Adrenal gland (tissue), 12 donors: ENCODE results near the gene TMEM115. TPM values are rescaled to one million over a fixed set of nuclear protein-coding genes. Genes with fewer than 3 reads are reported as not detected.

Source experiments
- DNase-seq, 7 donors: peaks; one replicate each; pipeline ENCODE4 v3.0.0-alpha.2; 2019 to 2020
- H3K27ac ChIP-seq, 5 donors: fragments of 200-600 bp; sonication (generic) in 4 of 5; 1 replicate in 3 of 5; 2 replicates in 2 of 5; pipeline versions ENCODE4 v1.5.1 to v1.8.0; 2016 to 2020; ENCODE audit warnings: mild to moderate bottlenecking in 1 of 5
- H3K27me3 ChIP-seq: fragments of 200-600 bp; 2 replicates; pipeline ENCODE4 v1.8.0; 2021
- H3K36me3 ChIP-seq, 2 donors: fragments of 200-600 bp; replicated peaks in 1 of 2; 1 replicate in 1 of 2; 2 replicates in 1 of 2; pipeline versions ENCODE4 v1.5.1 to v1.8.0; 2018 to 2022
- H3K4me1 ChIP-seq, 2 donors: fragments of 200-600 bp; replicated peaks in 1 of 2; 1 replicate in 1 of 2; 2 replicates in 1 of 2; pipeline versions ENCODE4 v1.5.1 to v1.8.0; 2018 to 2021
- H3K4me3 ChIP-seq, 4 donors: fragments of 200-600 bp; sonication (generic) in 3 of 4; one replicate each; pipeline ENCODE4 v1.5.1; 2016 to 2018
- H3K9me3 ChIP-seq, 3 donors: fragments of 200-600 bp; sonication (generic) in 1 of 3; replicated peaks in 1 of 3; 1 replicate in 2 of 3; 2 replicates in 1 of 3; pipeline versions ENCODE4 v1.5.1 to v1.8.0; 2016 to 2021
- CTCF ChIP-seq, 6 experiments: fragments of 450-650 bp in 4 of 6; fragments of 200-600 bp in 2 of 6; sonication (generic) in 1 of 6; IDR thresholded peaks; 1 replicate in 5 of 6; 2 replicates in 1 of 6; pipeline versions ENCODE4 v1.5.1 to v1.8.0; 2016 to 2021; ENCODE audit warnings: antibody characterized with exemption in 6 of 6, mild to moderate bottlenecking in 2 of 6, moderate library complexity in 1 of 6
- POLR2A ChIP-seq, 2 donors: fragments of 450-650 bp; IDR thresholded peaks; one replicate each; pipeline ENCODE4 v1.6.1; 2017; ENCODE audit warnings: antibody characterized with exemption in 2 of 2, mild to moderate bottlenecking in 2 of 2, moderate library complexity in 1 of 2
- WGBS, 4 donors: extraction: QIAGEN DNeasy Blood & Tissue Kit in 2 of 4; methylation state at CpG; one replicate each; pipeline versions ENCODE4 v1.1.5 to v1.1.7; 2013 to 2017; 5-methylcytosine and 5-hydroxymethylcytosine counted together
- intact Hi-C, 2 donors: fragments of 100-400 bp; cut with DNase I; formaldehyde crosslinking; loops; one replicate each; pipeline versions ENCODE4 v1.14.1 to v1.15.0; 2022 to 2023
- polyA plus RNA-seq, 3 donors: library from polyadenylated mRNA; stranded (reverse); fragments of 200-250 nt in 2 of 3; fragments of 350-450 nt in 1 of 3; fragmentation: Illumina TruSeq in 1 of 3; extraction: RNeasy Lipid Tissue Mini Kit (QIAGEN cat#74804) in 1 of 3; gene quantifications; one replicate each; pipeline ENCODE4 v1.2.3, GENCODE V29; 2013 to 2014
- total RNA-seq, 9 donors: library from RNA; depleted of rRNA in 4 of 9; stranded (reverse); fragments of >200 nt in 4 of 9; fragments of 120-200 nt in 1 of 9; fragmentation: NEBNext Ultra II Directional in 1 of 9; extraction: Animal tissue kit (Norgen Biotek cat#: 25700) in 1 of 9; gene quantifications; one replicate each; pipeline versions ENCODE4 v1.1.0 to v1.2.4, GENCODE V29; 2013 to 2023
- donor health status: healthy with polysubstance abuse.
- donor health status: Bipolar disorder and iron deficiency.
- donor health status: DM: yes; HTN: yes; CAD: no.
- donor health status: DM: no; HTN: no; CAD: no.
- donor health status: DM: no; HTN: no; CAD: no.
- donor health status: DM: yes; HTN: yes; CAD: no.

Gene TMEM115
- total and polyA plus RNA-seq, 12 donors, result 23.6 to 88.5 (median 59.7) TPM

DNA sequence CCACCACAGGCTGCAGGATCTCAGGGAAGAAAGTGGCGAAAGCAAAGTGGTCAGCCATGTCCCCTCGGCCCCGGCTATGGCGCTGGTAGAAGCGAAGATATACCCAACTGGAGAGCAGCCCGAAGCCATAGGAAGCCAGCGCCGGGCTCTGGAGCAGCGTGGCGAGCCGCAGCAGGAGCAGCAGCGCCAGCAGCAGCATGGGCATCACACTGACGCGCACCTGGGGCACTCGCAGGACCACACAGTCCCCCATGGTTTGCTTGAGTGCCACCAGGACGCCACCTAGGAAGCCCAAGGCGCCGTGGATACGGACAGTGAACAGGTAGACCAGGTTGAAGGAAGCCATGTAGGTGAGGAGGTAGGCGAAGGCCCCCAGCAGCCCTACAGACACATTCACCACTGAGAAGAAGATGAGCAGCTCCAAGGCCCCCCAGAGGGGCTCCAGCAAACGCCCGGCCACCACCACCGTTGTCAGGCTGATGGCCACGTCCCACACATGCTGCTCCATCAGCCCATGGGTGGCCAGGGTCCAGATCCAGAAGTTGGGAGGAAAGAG is 888 bp downstream of the TMEM115 start:
- 31 to 45% (median 40%) methylated on average over 19 to 24 of the region's 24 CpGs for WGBS, 4 donors
- DNase-seq, result no peak
- H3K27me3 ChIP-seq, result no peaks in the 10 kb centered on the region
- peaks cover 32 to 40% of the 10 kb centered on the region in 2 donors for H3K4me1 ChIP-seq
- intact Hi-C loops, result no loop called here
- peaks cover 0 to 22% of the 10 kb centered on the region in 2 donors for H3K36me3 ChIP-seq
- no peak for TF ChIP-seq CTCF (IDR thresholded peaks at IDR 0.05)
- no peak for TF ChIP-seq POLR2A (IDR thresholded peaks at IDR 0.05)
- H3K4me3 ChIP-seq, result peak overlapping the region; percentile 31 to 85 (median 75)
- H3K9me3 ChIP-seq, result no peaks in the 10 kb centered on the region
- peak overlapping the region in 3 of 5 donors; percentile 86 to 91 (median 89) for H3K27ac ChIP-seq

DNA sequence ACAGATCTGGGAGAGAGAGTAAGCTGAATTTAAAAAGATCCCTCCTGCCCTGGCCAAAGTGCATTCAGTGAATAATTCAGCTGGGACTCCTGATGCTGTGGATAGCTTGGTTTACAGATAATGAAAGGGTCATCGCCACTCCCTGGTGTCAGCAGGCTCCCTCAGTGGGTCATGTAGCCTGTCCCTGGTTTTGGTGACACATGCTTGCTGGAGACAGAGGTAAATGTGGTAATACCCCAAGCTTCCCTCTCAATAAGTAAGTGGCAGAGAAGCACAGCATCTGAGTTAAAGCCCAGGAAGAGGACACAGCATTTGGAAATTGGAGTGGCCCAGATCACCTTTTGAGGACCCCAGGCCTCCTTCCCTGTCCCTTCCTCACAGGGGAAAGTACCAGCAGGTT is 1.8 kb downstream of the TMEM115 start:
- 36 to 75% (median 55%) methylated on average over 1 of the region's 1 CpG; no CpG with 5 or more reads in 1 of the 4 donors for WGBS, 4 donors
- H3K4me1 ChIP-seq, result peaks cover 32 to 40% of the 10 kb centered on the region in 2 donors
- peaks cover 0 to 29% of the 10 kb centered on the region in 2 donors for H3K36me3 ChIP-seq
- peak overlapping the region in 1 of 4 donors; percentile 75 for H3K4me3 ChIP-seq
- H3K27me3 ChIP-seq, result no peaks in the 10 kb centered on the region
- intact Hi-C loops, result no loop called here
- DNase-seq, result peak in 1 of 7 donors; percentile 44
- TF ChIP-seq CTCF (IDR thresholded peaks at IDR 0.05) (no peak), POLR2A (IDR thresholded peaks at IDR 0.05) (peak in 1 of 2 donors; percentile 13)
- H3K9me3 ChIP-seq, result no peaks in the 10 kb centered on the region
- H3K27ac ChIP-seq, result peak overlapping the region in 3 of 5 donors; percentile 4 to 91 (median 86)

DNA sequence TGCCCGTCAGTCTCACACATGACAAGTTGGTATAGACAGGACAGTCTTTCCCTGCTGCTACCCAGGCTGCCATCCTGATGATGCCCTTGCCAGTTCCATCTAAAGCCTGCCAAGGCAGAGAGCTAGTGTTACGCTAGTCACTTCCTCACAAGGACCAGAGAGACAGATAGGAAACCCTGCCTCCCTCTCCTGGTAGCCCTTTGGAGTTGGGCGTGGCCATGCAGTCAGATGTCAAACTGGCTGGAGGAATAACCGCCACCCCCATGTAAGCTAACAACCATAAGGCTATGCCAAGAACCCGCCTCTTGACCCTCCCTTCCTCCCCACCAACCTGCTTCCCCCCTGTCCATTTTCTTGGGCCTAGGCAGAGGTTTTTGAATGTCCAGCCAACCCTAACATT is 2.8 kb downstream of the TMEM115 start:
- peak in 2 of 7 donors; percentile 41 to 46 for DNase-seq
- Histone ChIP-seq H3K27me3 (no peaks in the 10 kb centered on the region), H3K9me3 (no peaks in the 10 kb centered on the region), H3K4me1 (peaks cover 36 to 46% of the 10 kb centered on the region in 2 donors), H3K36me3 (peaks cover 0 to 29% of the 10 kb centered on the region in 2 donors), H3K27ac (peak overlapping the region in 2 of 5 donors; percentile 4 to 53), H3K4me3 (peak overlapping the region in 1 of 4 donors; percentile 75)
- TF ChIP-seq CTCF (IDR thresholded peaks at IDR 0.05) (no peak), POLR2A (IDR thresholded peaks at IDR 0.05) (no peak)
- WGBS, 4 donors, result 45 to 63% (median 57%) methylated on average over 3 to 5 of the region's 5 CpGs
- intact Hi-C loops, result no loop called here

GRCh38 chr3:50355829-50356552 is 3.3 kb downstream of the TMEM115 start:
- Histone ChIP-seq H3K27me3 (no peaks in the 10 kb centered on the region), H3K9me3 (no peaks in the 10 kb centered on the region), H3K4me3 (peak overlapping the region in 1 of 4 donors; percentile 75), H3K27ac (peak overlapping the region in 1 of 5 donors; percentile 53), H3K36me3 (peaks cover 0 to 29% of the 10 kb centered on the region in 2 donors), H3K4me1 (peaks cover 41 to 51% of the 10 kb centered on the region in 2 donors)
- DNase-seq, result no peak
- intact Hi-C loops, result no loop called here
- TF ChIP-seq CTCF (IDR thresholded peaks at IDR 0.05) (no peak), POLR2A (IDR thresholded peaks at IDR 0.05) (no peak)
- WGBS, 4 donors, result 50 to 66% (median 63%) methylated on average over 2 to 5 of the region's 5 CpGs
